Fibroblast of lung (primary cell): ENCODE results near the gene SRD5A1. TPM values are rescaled to one million over a fixed set of nuclear protein-coding genes. Genes with fewer than 3 reads are reported as not detected.

Experiments
- DNase-seq, 2 donors: peaks; one replicate each; pipeline versions ENCODE4 v3.0.0 to v3.0.0-alpha.2; 2010; ENCODE audit warnings: low read depth in 2 of 2
- H2AFZ ChIP-seq: 2 replicates; pipeline ENCODE4 v1.5.1; 2012; ENCODE audit warnings: low read length, control low read depth, inconsistent platforms
- H3K27ac ChIP-seq: 2 replicates; pipeline ENCODE4 v1.5.1; 2011; ENCODE audit warnings: low read length, control low read depth; ENCODE audit not compliant: insufficient read depth
- H3K27me3 ChIP-seq: 2 replicates; pipeline ENCODE4 v1.5.1; 2011; ENCODE audit warnings: mild to moderate bottlenecking, low read length; ENCODE audit not compliant: control insufficient read depth, insufficient read depth
- H3K36me3 ChIP-seq: 2 replicates; pipeline ENCODE4 v1.5.1; 2011; ENCODE audit warnings: low read length; ENCODE audit not compliant: control insufficient read depth, insufficient read depth
- H3K4me1 ChIP-seq: 2 replicates; pipeline ENCODE4 v1.5.1; 2011; ENCODE audit warnings: low read length; ENCODE audit not compliant: control insufficient read depth, insufficient read depth; ENCODE audit errors: extremely low read depth
- H3K4me2 ChIP-seq: 2 replicates; pipeline ENCODE4 v1.5.1; 2011; ENCODE audit warnings: low read length, control low read depth; ENCODE audit not compliant: insufficient read depth; ENCODE audit errors: extremely low read depth
- H3K4me3 ChIP-seq, 4 experiments: fragments of 200-600 bp in 1 of 4; sonication (generic) in 1 of 4; replicated peaks in 1 of 4; 2 replicates each; pipeline ENCODE4 v1.5.1; 2011 to 2016; ENCODE audit warnings: low read length in 4 of 4, low read depth in 3 of 4, mild to moderate bottlenecking in 3 of 4, control low read depth in 2 of 4, inconsistent platforms in 1 of 4, mixed read lengths in 1 of 4; ENCODE audit not compliant: insufficient read depth in 1 of 4; ENCODE audit errors: control extremely low read depth in 1 of 4
- H3K79me2 ChIP-seq: 2 replicates; pipeline ENCODE4 v1.5.1; 2012; ENCODE audit warnings: mild to moderate bottlenecking, low read length, inconsistent platforms; ENCODE audit not compliant: control insufficient read depth, insufficient read depth
- H3K9ac ChIP-seq: 2 replicates; pipeline ENCODE4 v1.5.1; 2011; ENCODE audit warnings: mild to moderate bottlenecking, low read length, control low read depth; ENCODE audit not compliant: insufficient read depth
- H3K9me3 ChIP-seq: 2 replicates; pipeline ENCODE4 v1.5.1; 2012; ENCODE audit warnings: low read depth, low read length; ENCODE audit not compliant: control insufficient read depth, insufficient read depth
- H4K20me1 ChIP-seq: 2 replicates; pipeline ENCODE4 v1.5.1; 2011; ENCODE audit warnings: low read length; ENCODE audit not compliant: control insufficient read depth, insufficient read depth; ENCODE audit errors: extremely low read depth
- EZH2 ChIP-seq: IDR thresholded peaks from 2 replicates; pipeline ENCODE4 v1.5.1; 2012; ENCODE audit warnings: low read length, control low read depth, mild to moderate bottlenecking; ENCODE audit errors: missing control alignments
- polyA plus RNA-seq, 2 donors: library from polyadenylated mRNA; depleted of rRNA in 1 of 2; stranded (reverse) in 1 of 2; unstranded in 1 of 2; fragments of >200 nt; gene quantifications; 2 replicates each; pipeline ENCODE4 v1.2.1, GENCODE V29; 2011 to 2012; ENCODE audit warnings: missing spikeins in 1 of 2
- total RNA-seq: library from RNA; depleted of rRNA; stranded (reverse); fragments of >200 nt; gene quantifications from 2 replicates; pipeline ENCODE4 v1.2.1, GENCODE V29; 2014
- TF ChIP-seq, protein P1 (sequence below), 2 donors: IDR thresholded peaks in 1 of 2; conservative IDR thresholded peaks in 1 of 2; 1 replicate in 1 of 2; 2 replicates in 1 of 2; pipeline ENCODE4 v1.5.1; 2011 to 2012; ENCODE audit warnings: low read length in 2 of 2, control low read depth in 1 of 2, inconsistent platforms in 1 of 2, low read depth in 1 of 2, mild to moderate bottlenecking in 1 of 2

Gene SRD5A1
- total and polyA plus RNA-seq, 2 donors (not counting 1 experiment from before 2014, with no cell fraction given) = 12.1 to 20.6 TPM

DNA sequence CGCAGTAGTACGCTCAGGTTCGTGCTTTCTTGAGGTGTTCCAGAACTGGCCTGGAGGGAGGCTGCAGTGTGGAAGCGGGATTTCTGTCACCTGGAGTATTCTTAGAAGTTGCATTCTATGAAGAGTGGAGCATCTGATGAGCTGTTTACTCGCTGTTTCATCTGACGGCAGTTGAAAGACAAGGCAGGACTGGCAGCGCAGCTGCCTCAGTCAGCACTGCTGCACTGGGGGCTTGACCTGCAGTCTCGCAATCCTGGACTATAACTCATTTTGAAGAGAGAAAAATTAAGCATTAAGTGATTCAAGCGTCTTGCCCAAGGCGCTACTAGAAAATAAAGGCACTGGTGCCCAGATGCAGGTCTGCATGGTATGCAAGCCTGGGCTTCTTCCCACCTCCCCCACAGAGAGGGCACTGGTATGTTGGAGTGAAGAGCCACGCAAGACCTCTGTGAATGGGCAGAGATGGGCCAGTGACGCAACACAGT, 90.6 kb downstream of the SRD5A1 start:
- Histone ChIP-seq H2AFZ (no peak overlapping the region), H3K4me2 (peak overlapping the region; percentile 5), H3K79me2 (peaks cover 97% of the 10 kb centered on the region), H3K9me3 (no peaks in the 10 kb centered on the region), H3K4me3 (peak overlapping the region in 1 of 4 experiments; percentile 22), H3K9ac (no peak overlapping the region), H3K4me1 (peaks cover 14% of the 10 kb centered on the region), H3K36me3 (peaks cover 2% of the 10 kb centered on the region), H3K27me3 (no peaks in the 10 kb centered on the region), H4K20me1 (no peaks in the 10 kb centered on the region), H3K27ac (no peak overlapping the region)
- no peak for DNase-seq
- TF ChIP-seq, protein P1, sequence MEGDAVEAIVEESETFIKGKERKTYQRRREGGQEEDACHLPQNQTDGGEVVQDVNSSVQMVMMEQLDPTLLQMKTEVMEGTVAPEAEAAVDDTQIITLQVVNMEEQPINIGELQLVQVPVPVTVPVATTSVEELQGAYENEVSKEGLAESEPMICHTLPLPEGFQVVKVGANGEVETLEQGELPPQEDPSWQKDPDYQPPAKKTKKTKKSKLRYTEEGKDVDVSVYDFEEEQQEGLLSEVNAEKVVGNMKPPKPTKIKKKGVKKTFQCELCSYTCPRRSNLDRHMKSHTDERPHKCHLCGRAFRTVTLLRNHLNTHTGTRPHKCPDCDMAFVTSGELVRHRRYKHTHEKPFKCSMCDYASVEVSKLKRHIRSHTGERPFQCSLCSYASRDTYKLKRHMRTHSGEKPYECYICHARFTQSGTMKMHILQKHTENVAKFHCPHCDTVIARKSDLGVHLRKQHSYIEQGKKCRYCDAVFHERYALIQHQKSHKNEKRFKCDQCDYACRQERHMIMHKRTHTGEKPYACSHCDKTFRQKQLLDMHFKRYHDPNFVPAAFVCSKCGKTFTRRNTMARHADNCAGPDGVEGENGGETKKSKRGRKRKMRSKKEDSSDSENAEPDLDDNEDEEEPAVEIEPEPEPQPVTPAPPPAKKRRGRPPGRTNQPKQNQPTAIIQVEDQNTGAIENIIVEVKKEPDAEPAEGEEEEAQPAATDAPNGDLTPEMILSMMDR (conservative IDR thresholded peaks at IDR 0.05 in 1 of 2, IDR thresholded peaks at IDR 0.05 in 1 of 2; ENCODE audit: low read depth in 1 of 2, low read length in 2 of 2) = no peak
- TF ChIP-seq EZH2 = no peak

Other genes starting within 250 kb of the SRD5A1 start
- under 0.01 TPM in 1 of 2 replicates, not detected in the other for gene UBE2QL1, start 184.6 kb upstream of the SRD5A1 start, total RNA-seq
- not detected in 2 replicates for gene UBE2QL1, start 184.6 kb upstream of the SRD5A1 start, polyA plus RNA-seq
- 36.5 and 43.6 TPM in 2 replicates for gene NSUN2, start 396 bp upstream of the SRD5A1 start, total RNA-seq
- gene NSUN2, start 396 bp upstream of the SRD5A1 start, polyA plus RNA-seq = 40.2 and 53.6 TPM in 2 replicates
- 9.5 and 10.4 TPM in 2 replicates for gene TENT4A, start 80.0 kb downstream of the SRD5A1 start, total RNA-seq
- gene TENT4A, start 80.0 kb downstream of the SRD5A1 start, polyA plus RNA-seq = 3.1 and 4.1 TPM in 2 replicates